Keratinocyte (primary cell): ENCODE results near the gene FASN. TPM values are rescaled to one million over a fixed set of nuclear protein-coding genes. Genes with fewer than 3 reads are reported as not detected.

Experiments
- DNase-seq: peaks from one replicate; pipeline ENCODE4 v3.0.0-alpha.2; 2011; ENCODE audit warnings: low read depth, missing footprints, low spot score
- FAIRE-seq: peaks from 2 replicates; lab custom pipeline; 2011; peaks lifted over from hg19 to GRCh38; lab: Jason Lieb, UNC
- H2AFZ ChIP-seq: 2 replicates; pipeline ENCODE4 v1.6.0; 2012; ENCODE audit warnings: low read length, control low read depth, inconsistent platforms; ENCODE audit not compliant: control insufficient read depth
- H3K27ac ChIP-seq: 2 replicates; pipeline ENCODE4 v1.5.1; 2011; ENCODE audit warnings: low read length; ENCODE audit not compliant: control insufficient read depth, insufficient read depth
- H3K27me3 ChIP-seq: 3 replicates; pipeline ENCODE4 v1.6.0; 2011; ENCODE audit warnings: low read length; ENCODE audit not compliant: control insufficient read depth, insufficient read depth; ENCODE audit errors: extremely low read depth
- H3K36me3 ChIP-seq, 2 experiments: 2 replicates in 1 of 2; 3 replicates in 1 of 2; pipeline ENCODE4 v1.5.1; 2011; ENCODE audit warnings: low read length in 2 of 2, mild to moderate bottlenecking in 1 of 2; ENCODE audit not compliant: control insufficient read depth in 2 of 2, insufficient read depth in 2 of 2; ENCODE audit errors: extremely low read depth in 1 of 2
- H3K4me1 ChIP-seq: 3 replicates; pipeline ENCODE4 v1.5.1; 2011; ENCODE audit warnings: low read length; ENCODE audit not compliant: control insufficient read depth, insufficient read depth; ENCODE audit errors: extremely low read depth
- H3K4me2 ChIP-seq: 3 replicates; pipeline ENCODE4 v1.6.0; 2011; ENCODE audit warnings: low read depth, low read length; ENCODE audit not compliant: control insufficient read depth, insufficient read depth; ENCODE audit errors: extremely low read depth
- H3K4me3 ChIP-seq, 3 experiments: fragments of 200-600 bp in 1 of 3; sonication (generic) in 1 of 3; 2 replicates in 2 of 3; 3 replicates in 1 of 3; pipeline ENCODE4 v1.5.1; 2011 to 2016; ENCODE audit warnings: low read length in 3 of 3, mild to moderate bottlenecking in 3 of 3, control low read depth in 2 of 3, inconsistent platforms in 1 of 3, low read depth in 1 of 3, mixed read lengths in 1 of 3, mixed run types in 1 of 3, moderate library complexity in 1 of 3; ENCODE audit not compliant: control insufficient read depth in 2 of 3, insufficient read depth in 2 of 3; ENCODE audit errors: extremely low read depth in 1 of 3
- H3K79me2 ChIP-seq: 2 replicates; pipeline ENCODE4 v1.6.0; 2012; ENCODE audit warnings: low read length; ENCODE audit not compliant: control insufficient read depth, insufficient read depth
- H3K9ac ChIP-seq: 3 replicates; pipeline ENCODE4 v1.6.0; 2011; ENCODE audit warnings: low read length; ENCODE audit not compliant: control insufficient read depth, insufficient read depth; ENCODE audit errors: extremely low read depth
- H3K9me1 ChIP-seq: 3 replicates; pipeline ENCODE4 v1.6.0; 2011; ENCODE audit warnings: low read length; ENCODE audit not compliant: control insufficient read depth, insufficient read depth; ENCODE audit errors: extremely low read depth
- H3K9me3 ChIP-seq: 2 replicates; pipeline ENCODE4 v1.5.1; 2012; ENCODE audit warnings: low read depth, low read length; ENCODE audit not compliant: control insufficient read depth
- H4K20me1 ChIP-seq: 3 replicates; pipeline ENCODE4 v1.6.0; 2011; ENCODE audit warnings: low read length; ENCODE audit not compliant: control insufficient read depth, insufficient read depth; ENCODE audit errors: extremely low read depth
- EZH2 ChIP-seq: IDR thresholded peaks from one replicate; pipeline ENCODE4 v1.6.1; 2012; ENCODE audit warnings: inconsistent platforms, mild to moderate bottlenecking, low read length, moderate library complexity
- dilution Hi-C: fragments of 300-500 bp; cut with MboI; formaldehyde crosslinking; loops from one replicate; pipeline ENCODE4 v1.7.0; 2020; ENCODE audit warnings: low sequenced_read_pairs; ENCODE audit not compliant: extremely low pct_ligation_motif_present
- polyA plus RNA-seq, 5 experiments: library from polyadenylated mRNA; depleted of rRNA in 3 of 5; stranded (reverse) in 3 of 5; stranded (forward) in 1 of 5; unstranded in 1 of 5; fragments of >200 nt; gene quantifications; 1 replicate in 1 of 5; 2 replicates in 3 of 5; 3 replicates in 1 of 5; pipeline versions ENCODE4 v1.2.1 to v1.2.3, GENCODE V29; 2011 to 2012; ENCODE audit warnings: missing spikeins in 2 of 5, low read depth in 1 of 5, low replicate concordance in 1 of 5
- TF ChIP-seq, protein P1 (sequence below), 3 experiments: IDR thresholded peaks in 1 of 3; conservative IDR thresholded peaks in 1 of 3; optimal IDR thresholded peaks in 1 of 3; 2 replicates in 2 of 3; 3 replicates in 1 of 3; pipeline versions ENCODE3 to v1.5.1; 2011; ENCODE audit warnings: low read length in 3 of 3, mild to moderate bottlenecking in 3 of 3, moderate library complexity in 2 of 3, control low read depth in 1 of 3, inconsistent platforms in 1 of 3; ENCODE audit not compliant: insufficient read depth in 2 of 3; ENCODE audit errors: extremely low read depth in 1 of 3

Gene FASN
- polyA plus RNA-seq, 1 donor (not counting 4 experiments of a cell fraction or from before 2014, with no cell fraction given) = 44.7 TPM

DNA sequence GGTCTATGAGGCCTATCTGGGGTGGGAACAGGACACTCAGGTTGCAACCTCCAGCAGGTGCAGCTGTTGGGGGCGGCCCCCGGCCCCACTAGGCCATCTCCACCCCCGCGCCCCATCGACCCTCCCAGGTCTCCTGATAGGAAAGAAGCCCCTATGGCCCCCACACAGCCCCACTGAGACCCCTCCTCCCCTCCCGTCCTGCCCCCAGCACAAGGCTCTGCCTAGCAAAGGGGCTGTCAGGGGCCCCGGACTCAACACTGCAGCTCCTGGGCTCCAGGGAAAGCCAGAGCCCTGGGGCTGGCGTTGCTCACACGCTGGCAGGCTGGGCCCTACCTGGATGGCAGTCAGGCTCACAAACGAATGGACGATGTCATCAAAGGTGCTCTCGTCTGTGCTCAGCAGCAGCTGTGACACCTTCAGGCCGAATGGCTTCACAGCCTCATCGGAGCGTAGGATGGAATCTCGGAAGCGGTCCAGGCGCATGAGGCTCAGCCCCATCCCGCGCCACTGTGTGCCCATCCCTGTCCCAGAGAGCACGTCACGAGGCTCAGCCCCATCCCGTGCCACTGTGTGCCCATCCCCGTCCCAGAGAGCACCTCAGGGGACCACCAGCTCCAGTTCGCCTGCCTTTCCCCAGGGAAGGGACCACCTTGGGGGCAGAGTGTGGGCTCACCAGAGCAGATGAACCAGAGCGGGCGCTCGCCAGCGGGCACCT lies 7.3 kb downstream of the FASN start:
- H3K4me2 ChIP-seq = no peak overlapping the region
- H3K27me3 ChIP-seq = no peaks in the 10 kb centered on the region
- H3K9ac ChIP-seq = no peak overlapping the region
- TF ChIP-seq EZH2 = no peak
- TF ChIP-seq, protein P1, sequence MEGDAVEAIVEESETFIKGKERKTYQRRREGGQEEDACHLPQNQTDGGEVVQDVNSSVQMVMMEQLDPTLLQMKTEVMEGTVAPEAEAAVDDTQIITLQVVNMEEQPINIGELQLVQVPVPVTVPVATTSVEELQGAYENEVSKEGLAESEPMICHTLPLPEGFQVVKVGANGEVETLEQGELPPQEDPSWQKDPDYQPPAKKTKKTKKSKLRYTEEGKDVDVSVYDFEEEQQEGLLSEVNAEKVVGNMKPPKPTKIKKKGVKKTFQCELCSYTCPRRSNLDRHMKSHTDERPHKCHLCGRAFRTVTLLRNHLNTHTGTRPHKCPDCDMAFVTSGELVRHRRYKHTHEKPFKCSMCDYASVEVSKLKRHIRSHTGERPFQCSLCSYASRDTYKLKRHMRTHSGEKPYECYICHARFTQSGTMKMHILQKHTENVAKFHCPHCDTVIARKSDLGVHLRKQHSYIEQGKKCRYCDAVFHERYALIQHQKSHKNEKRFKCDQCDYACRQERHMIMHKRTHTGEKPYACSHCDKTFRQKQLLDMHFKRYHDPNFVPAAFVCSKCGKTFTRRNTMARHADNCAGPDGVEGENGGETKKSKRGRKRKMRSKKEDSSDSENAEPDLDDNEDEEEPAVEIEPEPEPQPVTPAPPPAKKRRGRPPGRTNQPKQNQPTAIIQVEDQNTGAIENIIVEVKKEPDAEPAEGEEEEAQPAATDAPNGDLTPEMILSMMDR (optimal IDR thresholded peaks at IDR 0.05 in 1 of 3, IDR thresholded peaks at IDR 0.05 in 1 of 3, conservative IDR thresholded peaks at IDR 0.05 in 1 of 3; ENCODE audit: extremely low read depth in 1 of 3, insufficient read depth in 2 of 3, low read length in 3 of 3) = no peak
- dilution Hi-C loops = no loop called here
- H3K4me1 ChIP-seq = peaks cover 2% of the 10 kb centered on the region
- H3K4me3 ChIP-seq = no peak overlapping the region
- H3K9me1 ChIP-seq = no peaks in the 10 kb centered on the region
- H3K79me2 ChIP-seq = peaks cover 69% of the 10 kb centered on the region
- H4K20me1 ChIP-seq = peaks cover 32% of the 10 kb centered on the region
- no peak overlapping the region for H3K27ac ChIP-seq
- H3K36me3 ChIP-seq = peaks cover 59 to 62% of the 10 kb centered on the region in 2 experiments
- DNase-seq (no peak), FAIRE-seq (no peak)
- H3K9me3 ChIP-seq = no peaks in the 10 kb centered on the region
- H2AFZ ChIP-seq = no peak overlapping the region

DNA sequence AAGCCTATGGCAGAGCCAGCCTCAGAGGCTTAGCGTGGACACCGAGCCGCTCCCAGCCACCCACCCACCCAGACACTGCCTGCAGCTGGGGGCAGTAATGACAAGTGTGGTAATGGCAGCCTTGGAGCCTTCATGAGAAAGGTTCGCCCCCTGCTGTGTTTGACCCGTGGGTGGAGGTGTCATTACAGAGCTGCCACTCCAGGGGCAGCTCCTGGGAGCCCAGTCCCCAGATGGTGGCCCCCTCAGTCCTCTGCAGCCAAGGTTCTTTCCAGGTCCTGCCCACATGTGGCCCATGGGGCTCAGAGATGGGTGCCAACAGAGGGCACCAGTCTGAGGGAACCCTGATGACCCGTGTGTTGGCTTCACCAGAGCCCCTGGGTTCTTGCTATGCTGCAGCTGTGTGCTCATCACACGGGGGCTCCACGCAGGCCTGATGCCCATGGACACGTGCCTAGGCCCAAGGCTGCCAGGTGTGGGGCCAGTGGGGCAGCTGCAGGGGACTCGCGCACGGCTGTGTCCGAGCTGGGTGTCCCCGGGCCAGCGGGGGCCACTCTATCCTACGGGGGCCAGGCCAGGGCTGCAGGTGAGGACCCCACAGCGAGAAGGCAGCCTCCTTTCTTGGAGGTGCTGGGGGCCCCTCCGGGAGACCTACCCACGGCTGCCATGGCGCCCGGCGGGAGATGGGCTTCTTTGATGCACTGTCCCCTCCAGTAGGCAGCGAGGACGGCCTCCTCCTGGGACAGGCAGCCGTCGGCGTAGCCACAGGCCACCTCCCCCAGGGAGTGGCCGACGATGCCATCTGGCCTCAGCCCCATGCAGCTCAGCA lies 8.1 kb downstream of the FASN start:
- Histone ChIP-seq H3K9ac (no peak overlapping the region), H3K9me1 (no peaks in the 10 kb centered on the region), H3K36me3 (peaks cover 55 to 56% of the 10 kb centered on the region in 2 experiments), H3K4me3 (no peak overlapping the region), H3K4me2 (no peak overlapping the region), H3K27ac (no peak overlapping the region), H2AFZ (no peak overlapping the region), H3K4me1 (no peaks in the 10 kb centered on the region), H3K79me2 (peaks cover 61% of the 10 kb centered on the region), H3K9me3 (no peaks in the 10 kb centered on the region), H3K27me3 (no peaks in the 10 kb centered on the region), H4K20me1 (peaks cover 25% of the 10 kb centered on the region)
- TF ChIP-seq EZH2 = no peak
- TF ChIP-seq, protein P1 (optimal IDR thresholded peaks at IDR 0.05 in 1 of 3, IDR thresholded peaks at IDR 0.05 in 1 of 3, conservative IDR thresholded peaks at IDR 0.05 in 1 of 3; ENCODE audit: extremely low read depth in 1 of 3, insufficient read depth in 2 of 3, low read length in 3 of 3) = no peak
- DNase-seq = no peak
- FAIRE-seq = no peak
- dilution Hi-C loops = no loop called here
